ENCODE results near the gene PIK3R6.

- TF ChIP-seq EP300 (IDR thresholded peaks at IDR 0.05; ENCODE audit: low read depth in 2 of 2, low read length in 2 of 2) (no peak), EP300 (CRISPR knock-in tag; IDR thresholded peaks at IDR 0.05; ENCODE audit: borderline replicate concordance) (no peak), ZBTB49 (CRISPR knock-in tag; IDR thresholded peaks at IDR 0.05; ENCODE audit: borderline replicate concordance) (no peak), RFX3 (CRISPR knock-in tag; IDR thresholded peaks at IDR 0.05) (no peak), MAF1 (CRISPR knock-in tag; IDR thresholded peaks at IDR 0.05; ENCODE audit: borderline replicate concordance) (no peak), REST (IDR thresholded peaks at IDR 0.05; ENCODE audit: borderline replicate concordance in 1 of 2, low read depth in 1 of 2, low read length in 2 of 2) (no peak), ZNF720 (CRISPR knock-in tag; IDR thresholded peaks at IDR 0.05) (no peak), ONECUT2 (CRISPR knock-in tag; IDR thresholded peaks at IDR 0.05) (no peak), ELF1 (CRISPR knock-in tag; IDR thresholded peaks at IDR 0.05) (no peak), POLR2AphosphoS5 (IDR thresholded peaks at IDR 0.05; ENCODE audit: low read depth, low read length) (no peak), ZFAT (CRISPR knock-in tag; conservative IDR thresholded peaks at IDR 0.05) (no peak), ZNF772 (CRISPR knock-in tag; IDR thresholded peaks at IDR 0.05) (no peak), IKZF1 (IDR thresholded peaks at IDR 0.05) (no peak), PATZ1 (CRISPR knock-in tag; IDR thresholded peaks at IDR 0.05) (no peak)
Observed at GRCh38 chr17:8791910-8792270, 75.6 kb downstream of the PIK3R6 start.

Measured in HepG2 (cell line).